OCI-LY1 (cell line): ENCODE data around the gene SPART.

Source experiments
- H2AFZ ChIP-seq: fragments of 200-600 bp; sonication (generic), shearing (Covaris generic); 2 replicates; pipeline ENCODE4 v1.6.0; 2014; ENCODE audit warnings: antibody characterized with exemption, mild to moderate bottlenecking, low read length
- H3F3A ChIP-seq: fragments of 200-600 bp; sonication (generic), shearing (Covaris generic); 2 replicates; pipeline ENCODE4 v1.6.0; 2014; ENCODE audit warnings: mild to moderate bottlenecking, antibody characterized with exemption, low read length, moderate library complexity; ENCODE audit not compliant: insufficient read depth
- H3K27ac ChIP-seq: fragments of 200-600 bp; sonication (generic); 2 replicates; pipeline ENCODE4 v1.5.1; 2014; ENCODE audit warnings: low read length, mixed run types, mild to moderate bottlenecking, low read depth; ENCODE audit not compliant: poor library complexity, severe bottlenecking
- H3K27me3 ChIP-seq: fragments of 200-600 bp; sonication (generic); 2 replicates; pipeline ENCODE4 v1.6.0; 2014; ENCODE audit warnings: antibody characterized with exemption, mild to moderate bottlenecking, low read length, moderate library complexity; ENCODE audit not compliant: insufficient read depth
- H3K36me3 ChIP-seq: fragments of 200-600 bp; sonication (generic); 2 replicates; pipeline ENCODE4 v1.6.1; 2014; ENCODE audit warnings: mild to moderate bottlenecking, antibody characterized with exemption, low read length, moderate library complexity, mixed read lengths; ENCODE audit not compliant: insufficient read depth
- H3K4me1 ChIP-seq: fragments of 200-600 bp; sonication (generic); 2 replicates; pipeline ENCODE4 v1.5.1; 2014; ENCODE audit warnings: mild to moderate bottlenecking, low read length, moderate library complexity; ENCODE audit not compliant: insufficient read depth, severe bottlenecking
- H3K4me2 ChIP-seq: fragments of 200-600 bp; sonication (generic), shearing (Covaris generic); 2 replicates; pipeline ENCODE4 v1.6.1; 2014; ENCODE audit warnings: low read length
- H3K4me3 ChIP-seq: fragments of 200-600 bp; sonication (generic); 2 replicates; pipeline ENCODE4 v1.5.1; 2014; ENCODE audit warnings: low read length, low read depth, mild to moderate bottlenecking, mixed read lengths; ENCODE audit not compliant: poor library complexity, severe bottlenecking
- H3K79me2 ChIP-seq: fragments of 200-600 bp; shearing (Covaris generic); 2 replicates; pipeline ENCODE4 v1.6.1; 2016; ENCODE audit warnings: mixed run types, low read length, mixed read lengths; ENCODE audit not compliant: insufficient read depth
- H3K9ac ChIP-seq: fragments of 200-600 bp; sonication (generic), shearing (Covaris generic); 2 replicates; pipeline ENCODE4 v1.6.1; 2014; ENCODE audit warnings: mild to moderate bottlenecking, low read length, mixed read lengths
- H3K9me2 ChIP-seq: fragments of 200-600 bp; sonication (generic), shearing (Covaris generic); 2 replicates; pipeline ENCODE4 v1.6.1; 2014; ENCODE audit warnings: low read depth, mild to moderate bottlenecking, low read length, mixed read lengths
- H3K9me3 ChIP-seq: fragments of 200-600 bp; shearing (Covaris generic); 2 replicates; pipeline ENCODE4 v1.6.1; 2014; ENCODE audit warnings: low read length, mixed read lengths
- H4K20me1 ChIP-seq: fragments of 200-600 bp; sonication (generic), shearing (Covaris generic); 2 replicates; pipeline ENCODE4 v1.6.0; 2016; ENCODE audit warnings: mild to moderate bottlenecking, low read length; ENCODE audit not compliant: insufficient read depth
- CTCF ChIP-seq: fragments of 200-600 bp; sonication (generic), shearing (Covaris generic); IDR thresholded peaks from 2 replicates; pipeline ENCODE4 v1.5.1; 2017; ENCODE audit warnings: mild to moderate bottlenecking, antibody characterized with exemption, low read length, moderate library complexity, mixed read lengths
- EZH2 ChIP-seq: fragments of 200-600 bp; sonication (generic), shearing (Covaris generic); IDR thresholded peaks from 2 replicates; pipeline ENCODE4 v1.8.0; 2017; ENCODE audit warnings: borderline replicate concordance, mixed run types, mild to moderate bottlenecking, antibody characterized with exemption, low read length, moderate library complexity, mixed read lengths

SPART gene

GRCh38 chr13:36342715-36343114 is 3.5 kb downstream of the SPART start:
- Histone ChIP-seq H3K4me3 (no peak overlapping the region), H3K4me2 (no peak overlapping the region), H3K79me2 (no peaks in the 10 kb centered on the region), H4K20me1 (no peaks in the 10 kb centered on the region), H3K9me3 (no peaks in the 10 kb centered on the region), H3K4me1 (no peaks in the 10 kb centered on the region), H3K9me2 (no peaks in the 10 kb centered on the region), H2AFZ (no peak overlapping the region), H3K36me3 (no peaks in the 10 kb centered on the region), H3K9ac (no peak overlapping the region), H3K27ac (no peak overlapping the region), H3K27me3 (no peaks in the 10 kb centered on the region), H3F3A (no peaks in the 10 kb centered on the region)
- TF ChIP-seq EZH2, result no peak
- TF ChIP-seq CTCF, result no peak

- Histone ChIP-seq H3K27ac (no peak overlapping the region), H3K9ac (no peak overlapping the region), H3K79me2 (no peaks in the 10 kb centered on the region), H3K9me3 (no peaks in the 10 kb centered on the region), H4K20me1 (no peaks in the 10 kb centered on the region), H3K36me3 (no peaks in the 10 kb centered on the region), H2AFZ (no peak overlapping the region), H3K4me1 (no peaks in the 10 kb centered on the region), H3K9me2 (no peaks in the 10 kb centered on the region), H3K27me3 (no peaks in the 10 kb centered on the region), H3K4me3 (no peak overlapping the region), H3F3A (no peaks in the 10 kb centered on the region), H3K4me2 (no peak overlapping the region)
- no peak for TF ChIP-seq EZH2
- TF ChIP-seq CTCF, result no peak
Observed at GRCh38 chr13:36341718-36342117, 4.5 kb downstream of the SPART start.

- H3K27me3 ChIP-seq, result no peaks in the 10 kb centered on the region
- no peaks in the 10 kb centered on the region for H3K79me2 ChIP-seq
- H3K4me2 ChIP-seq, result no peak overlapping the region
- no peak overlapping the region for H3K27ac ChIP-seq
- H3K4me1 ChIP-seq, result no peaks in the 10 kb centered on the region
- H3K4me3 ChIP-seq, result no peak overlapping the region
- no peaks in the 10 kb centered on the region for H3K36me3 ChIP-seq
- H3F3A ChIP-seq, result no peaks in the 10 kb centered on the region
- no peak for TF ChIP-seq EZH2
- no peak overlapping the region for H3K9ac ChIP-seq
- no peaks in the 10 kb centered on the region for H3K9me2 ChIP-seq
- H3K9me3 ChIP-seq, result no peaks in the 10 kb centered on the region
- no peak overlapping the region for H2AFZ ChIP-seq
- H4K20me1 ChIP-seq, result no peaks in the 10 kb centered on the region
Observed at GRCh38 chr13:36339600-36340155, 6.5 kb downstream of the SPART start.

GRCh38 chr13:36337938-36338641 is 8.1 kb downstream of the SPART start:
- Histone ChIP-seq H3K27ac (no peak overlapping the region), H3K79me2 (no peaks in the 10 kb centered on the region), H3K9me2 (no peaks in the 10 kb centered on the region)

More at GRCh38 chr13:36337938-36338641, 8.1 kb downstream of the SPART start:
- Histone ChIP-seq H3K9ac (no peak overlapping the region), H3F3A (no peaks in the 10 kb centered on the region), H3K4me3 (no peak overlapping the region), H4K20me1 (no peaks in the 10 kb centered on the region), H3K4me1 (no peaks in the 10 kb centered on the region), H3K36me3 (no peaks in the 10 kb centered on the region), H3K9me3 (no peaks in the 10 kb centered on the region), H3K4me2 (no peak overlapping the region), H3K27me3 (no peaks in the 10 kb centered on the region), H2AFZ (no peak overlapping the region)
- TF ChIP-seq EZH2 (no peak), CTCF (no peak)
